ENCODE data around the gene AFF3.

DNA sequence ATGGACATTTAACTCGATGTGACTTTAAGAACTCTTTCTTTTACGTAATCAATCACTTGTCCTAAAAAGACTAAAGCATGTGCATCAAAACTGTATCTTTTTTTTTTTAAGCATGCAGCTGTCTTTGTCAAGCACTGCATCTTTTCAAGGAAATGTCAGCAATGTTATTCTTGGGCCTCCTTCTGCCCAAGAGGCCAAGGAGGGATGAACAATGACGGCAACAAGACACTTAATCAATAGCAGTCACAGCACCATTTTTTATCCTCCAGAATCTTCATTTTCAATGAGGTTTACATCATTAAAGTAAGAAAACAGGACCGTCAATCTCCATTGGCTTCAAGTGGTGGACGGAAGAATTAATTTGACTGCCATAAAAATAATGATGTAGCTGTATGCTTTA lies 253.8 kb downstream of the AFF3 start:
- TF ChIP-seq EGR1 (IDR thresholded peaks at IDR 0.05; ENCODE audit: low read depth in 2 of 2) (no peak), RAD21 (IDR thresholded peaks at IDR 0.05) (no peak), GABPA (IDR thresholded peaks at IDR 0.05 in 1 of 2, conservative IDR thresholded peaks at IDR 0.05 in 1 of 2) (no peak), TAF1 (conservative IDR thresholded peaks at IDR 0.05) (no peak), MAX (IDR thresholded peaks at IDR 0.05) (no peak), SP1 (IDR thresholded peaks at IDR 0.05) (no peak), YY1 (IDR thresholded peaks at IDR 0.05) (no peak), HNF4G (IDR thresholded peaks at IDR 0.05) (no peak), FOXA2 (IDR thresholded peaks at IDR 0.05) (no peak)
- TF ChIP-seq, protein P1, sequence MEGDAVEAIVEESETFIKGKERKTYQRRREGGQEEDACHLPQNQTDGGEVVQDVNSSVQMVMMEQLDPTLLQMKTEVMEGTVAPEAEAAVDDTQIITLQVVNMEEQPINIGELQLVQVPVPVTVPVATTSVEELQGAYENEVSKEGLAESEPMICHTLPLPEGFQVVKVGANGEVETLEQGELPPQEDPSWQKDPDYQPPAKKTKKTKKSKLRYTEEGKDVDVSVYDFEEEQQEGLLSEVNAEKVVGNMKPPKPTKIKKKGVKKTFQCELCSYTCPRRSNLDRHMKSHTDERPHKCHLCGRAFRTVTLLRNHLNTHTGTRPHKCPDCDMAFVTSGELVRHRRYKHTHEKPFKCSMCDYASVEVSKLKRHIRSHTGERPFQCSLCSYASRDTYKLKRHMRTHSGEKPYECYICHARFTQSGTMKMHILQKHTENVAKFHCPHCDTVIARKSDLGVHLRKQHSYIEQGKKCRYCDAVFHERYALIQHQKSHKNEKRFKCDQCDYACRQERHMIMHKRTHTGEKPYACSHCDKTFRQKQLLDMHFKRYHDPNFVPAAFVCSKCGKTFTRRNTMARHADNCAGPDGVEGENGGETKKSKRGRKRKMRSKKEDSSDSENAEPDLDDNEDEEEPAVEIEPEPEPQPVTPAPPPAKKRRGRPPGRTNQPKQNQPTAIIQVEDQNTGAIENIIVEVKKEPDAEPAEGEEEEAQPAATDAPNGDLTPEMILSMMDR (IDR thresholded peaks at IDR 0.05; ENCODE audit: low read depth, low read length, missing input control) = no peak
- TF ChIP-seq, protein P2, sequence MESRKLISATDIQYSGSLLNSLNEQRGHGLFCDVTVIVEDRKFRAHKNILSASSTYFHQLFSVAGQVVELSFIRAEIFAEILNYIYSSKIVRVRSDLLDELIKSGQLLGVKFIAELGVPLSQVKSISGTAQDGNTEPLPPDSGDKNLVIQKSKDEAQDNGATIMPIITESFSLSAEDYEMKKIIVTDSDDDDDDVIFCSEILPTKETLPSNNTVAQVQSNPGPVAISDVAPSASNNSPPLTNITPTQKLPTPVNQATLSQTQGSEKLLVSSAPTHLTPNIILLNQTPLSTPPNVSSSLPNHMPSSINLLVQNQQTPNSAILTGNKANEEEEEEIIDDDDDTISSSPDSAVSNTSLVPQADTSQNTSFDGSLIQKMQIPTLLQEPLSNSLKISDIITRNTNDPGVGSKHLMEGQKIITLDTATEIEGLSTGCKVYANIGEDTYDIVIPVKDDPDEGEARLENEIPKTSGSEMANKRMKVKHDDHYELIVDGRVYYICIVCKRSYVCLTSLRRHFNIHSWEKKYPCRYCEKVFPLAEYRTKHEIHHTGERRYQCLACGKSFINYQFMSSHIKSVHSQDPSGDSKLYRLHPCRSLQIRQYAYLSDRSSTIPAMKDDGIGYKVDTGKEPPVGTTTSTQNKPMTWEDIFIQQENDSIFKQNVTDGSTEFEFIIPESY (IDR thresholded peaks at IDR 0.05) = no peak
- TF ChIP-seq, protein P3, sequence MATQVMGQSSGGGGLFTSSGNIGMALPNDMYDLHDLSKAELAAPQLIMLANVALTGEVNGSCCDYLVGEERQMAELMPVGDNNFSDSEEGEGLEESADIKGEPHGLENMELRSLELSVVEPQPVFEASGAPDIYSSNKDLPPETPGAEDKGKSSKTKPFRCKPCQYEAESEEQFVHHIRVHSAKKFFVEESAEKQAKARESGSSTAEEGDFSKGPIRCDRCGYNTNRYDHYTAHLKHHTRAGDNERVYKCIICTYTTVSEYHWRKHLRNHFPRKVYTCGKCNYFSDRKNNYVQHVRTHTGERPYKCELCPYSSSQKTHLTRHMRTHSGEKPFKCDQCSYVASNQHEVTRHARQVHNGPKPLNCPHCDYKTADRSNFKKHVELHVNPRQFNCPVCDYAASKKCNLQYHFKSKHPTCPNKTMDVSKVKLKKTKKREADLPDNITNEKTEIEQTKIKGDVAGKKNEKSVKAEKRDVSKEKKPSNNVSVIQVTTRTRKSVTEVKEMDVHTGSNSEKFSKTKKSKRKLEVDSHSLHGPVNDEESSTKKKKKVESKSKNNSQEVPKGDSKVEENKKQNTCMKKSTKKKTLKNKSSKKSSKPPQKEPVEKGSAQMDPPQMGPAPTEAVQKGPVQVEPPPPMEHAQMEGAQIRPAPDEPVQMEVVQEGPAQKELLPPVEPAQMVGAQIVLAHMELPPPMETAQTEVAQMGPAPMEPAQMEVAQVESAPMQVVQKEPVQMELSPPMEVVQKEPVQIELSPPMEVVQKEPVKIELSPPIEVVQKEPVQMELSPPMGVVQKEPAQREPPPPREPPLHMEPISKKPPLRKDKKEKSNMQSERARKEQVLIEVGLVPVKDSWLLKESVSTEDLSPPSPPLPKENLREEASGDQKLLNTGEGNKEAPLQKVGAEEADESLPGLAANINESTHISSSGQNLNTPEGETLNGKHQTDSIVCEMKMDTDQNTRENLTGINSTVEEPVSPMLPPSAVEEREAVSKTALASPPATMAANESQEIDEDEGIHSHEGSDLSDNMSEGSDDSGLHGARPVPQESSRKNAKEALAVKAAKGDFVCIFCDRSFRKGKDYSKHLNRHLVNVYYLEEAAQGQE (IDR thresholded peaks at IDR 0.05) = no peak
- TF ChIP-seq, protein P4, sequence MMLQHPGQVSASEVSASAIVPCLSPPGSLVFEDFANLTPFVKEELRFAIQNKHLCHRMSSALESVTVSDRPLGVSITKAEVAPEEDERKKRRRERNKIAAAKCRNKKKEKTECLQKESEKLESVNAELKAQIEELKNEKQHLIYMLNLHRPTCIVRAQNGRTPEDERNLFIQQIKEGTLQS (IDR thresholded peaks at IDR 0.05) = no peak

All from liver (tissue), 3 donors.